ENCODE data around the gene DHX9. TPM values are rescaled to one million over a fixed set of nuclear protein-coding genes. Genes with fewer than 3 reads are reported as not detected.

Gene DHX9
- total and polyA plus RNA-seq, 9 of the 15 experiments (the other 6 are each of a cell fraction or from before 2014, with no cell fraction given), result 100 to 409 (median 294) TPM

- TF ChIP-seq CREB5 (CRISPR knock-in tag; IDR thresholded peaks at IDR 0.05) (no peak), KAT7 (CRISPR knock-in tag; IDR thresholded peaks at IDR 0.05; ENCODE audit: borderline replicate concordance) (peak; percentile 100), ZNF197 (CRISPR knock-in tag; IDR thresholded peaks at IDR 0.05; ENCODE audit: low read depth) (0 out of 2 replicates have a peak, but pooled peaks have one; percentile 41), ILF3 (IDR thresholded peaks at IDR 0.05; ENCODE audit: borderline replicate concordance) (0 out of 2 replicates have a peak, but pooled peaks have one; percentile 53), DEAF1 (CRISPR knock-in tag; IDR thresholded peaks at IDR 0.05) (no peak), HOXB6 (CRISPR knock-in tag; IDR thresholded peaks at IDR 0.05; ENCODE audit: borderline replicate concordance) (no peak), BACH1 (tag; IDR thresholded peaks at IDR 0.05) (no peak), SAFB2 (IDR thresholded peaks at IDR 0.05; ENCODE audit: borderline replicate concordance, low read depth, low read length, severe bottlenecking) (no peak), BRD4 (IDR thresholded peaks at IDR 0.05) (peak; percentile 97), MLLT1 (IDR thresholded peaks at IDR 0.05) (peak in 1 of 2 experiments; percentile 79; a peak in 3 of 4 replicates), ILK (tag; IDR thresholded peaks at IDR 0.05; ENCODE audit: borderline replicate concordance, low read depth) (no peak), BCOR (IDR thresholded peaks at IDR 0.05) (peak; percentile 95), TCF3 (CRISPR knock-in tag; IDR thresholded peaks at IDR 0.05) (peak; percentile 94), ZNF121 (CRISPR knock-in tag; conservative IDR thresholded peaks at IDR 0.05) (no peak), ATF6 (CRISPR knock-in tag; IDR thresholded peaks at IDR 0.05) (peak; percentile 91), ZNF639 (CRISPR knock-in tag; conservative IDR thresholded peaks at IDR 0.05 in 1 of 2, IDR thresholded peaks at IDR 0.05 in 1 of 2) (peak in 1 of 2 experiments; percentile 87; a peak in 2 of 4 replicates), FIP1L1 (IDR thresholded peaks at IDR 0.05; ENCODE audit: low read depth, low read length, poor library complexity, severe bottlenecking) (peak; percentile 96), ERF (CRISPR knock-in tag; IDR thresholded peaks at IDR 0.05) (peak; percentile 72; the same call in 1 of the 2 replicates)
Observed at GRCh38 chr1:182839209-182840066, at the start of gene DHX9 (continued).

All from K562 (cell line).